ENCODE data around the gene PMIS2.

DNA sequence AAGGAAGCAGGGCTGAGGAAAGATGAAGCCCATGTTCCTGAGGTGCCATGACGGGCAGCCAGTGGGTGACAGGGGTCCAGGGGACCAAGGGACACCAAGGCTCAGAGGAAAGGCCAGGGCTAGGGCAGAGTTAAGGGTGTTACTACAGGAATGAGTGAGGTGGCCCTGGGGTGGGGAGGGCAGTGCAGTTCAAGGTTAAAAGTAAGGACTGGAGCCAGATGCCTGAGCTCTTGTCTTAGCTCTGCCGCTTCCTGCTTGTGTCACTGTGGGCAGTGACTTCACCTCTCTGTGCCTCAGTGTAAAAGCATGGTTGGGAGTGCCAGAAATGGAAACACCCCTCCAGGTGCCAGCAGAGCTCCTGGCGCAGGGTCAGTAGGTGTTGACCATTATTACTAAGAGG lies 50.7 kb downstream of the PMIS2 start:
- TF ChIP-seq EZH2 (IDR thresholded peaks at IDR 0.05) (no peak), POLR2AphosphoS5 (IDR thresholded peaks at IDR 0.05; ENCODE audit: borderline replicate concordance, low read depth, low read length) (no peak)
